Right ventricle myocardium superior (tissue), 1 donor: Measurements from ENCODE around the gene CCDC92. TPM values are rescaled to one million over a fixed set of nuclear protein-coding genes. Genes with fewer than 3 reads are reported as not detected.

Experiments
- ATAC-seq: fragments of 200-7000 bp; cut with Tn5 transposase; one replicate; pipeline ENCODE4 v1.9.1; 2020; ENCODE audit warnings: mild to moderate bottlenecking; ENCODE audit not compliant: poor library complexity
- DNase-seq: peaks from one replicate; pipeline ENCODE4 v3.0.0-alpha.2; 2020
- intact Hi-C: fragments of 100-400 bp; cut with DNase I; formaldehyde crosslinking; loops from one replicate; pipeline ENCODE4 v1.11.2; 2022
- total RNA-seq: library from RNA; stranded (reverse); fragmentation: NEBNext Ultra II Directional; extraction: Animal tissue kit (Norgen Biotek cat#: 25700); gene quantifications from one replicate; pipeline ENCODE4 v1.2.1, GENCODE V29; 2021
- donor health status: DM: no; HTN: yes; CAD: no; lungs with severe emphysema.

CCDC92 gene
- total RNA-seq, 1 donor from 2014 or later: 54.0 TPM

GRCh38 chr12:123942238-123942653 is 30.4 kb downstream of the CCDC92 start:
- no peak for DNase-seq
- ATAC-seq: no peak
- intact Hi-C loops: no loop called here

- DNase-seq (no peak), ATAC-seq (no peak)
- intact Hi-C loops: no loop called here
Observed at GRCh38 chr12:123941624-123942237, 30.9 kb downstream of the CCDC92 start.

GRCh38 chr12:123941000-123941399 is 31.6 kb downstream of the CCDC92 start:
- intact Hi-C loops: no loop called here
- no peak for ATAC-seq
- DNase-seq: no peak

GRCh38 chr12:123940627-123940966 is 32.0 kb downstream of the CCDC92 start:
- DNase-seq (no peak), ATAC-seq (no peak)
- intact Hi-C loops: no loop called here

GRCh38 chr12:123939716-123940626 is 32.7 kb downstream of the CCDC92 start:
- DNase-seq: no peak
- intact Hi-C loops: no loop called here
- ATAC-seq: no peak

GRCh38 chr12:123938679-123939480 is 33.8 kb downstream of the CCDC92 start:
- DNase-seq (no peak), ATAC-seq (no peak)
- intact Hi-C loops: no loop called here

GRCh38 chr12:123937707-123938591 is 34.7 kb downstream of the CCDC92 start:
- intact Hi-C loops: no loop called here
- no peak for ATAC-seq
- DNase-seq: no peak

GRCh38 chr12:123936956-123937706 is 35.5 kb downstream of the CCDC92 start:
- ATAC-seq (no peak), DNase-seq (no peak)
- intact Hi-C loops: no loop called here

- intact Hi-C loops: no loop called here
- ATAC-seq (no peak), DNase-seq (no peak)
Observed at GRCh38 chr12:123936471-123936870, 36.2 kb downstream of the CCDC92 start.

- no peak for DNase-seq
- no peak for ATAC-seq
- intact Hi-C loops: no loop called here
Observed at GRCh38 chr12:123935956-123936355, 36.7 kb downstream of the CCDC92 start.

- intact Hi-C loops: no loop called here
- ATAC-seq (no peak), DNase-seq (no peak)
Observed at GRCh38 chr12:123934829-123935228, 37.8 kb downstream of the CCDC92 start.

- intact Hi-C loops: no loop called here
- DNase-seq: no peak
- ATAC-seq: no peak
Observed at GRCh38 chr12:123934016-123934620, 38.5 kb downstream of the CCDC92 start.

GRCh38 chr12:123933214-123933613 is 39.4 kb downstream of the CCDC92 start:
- no peak for DNase-seq
- no peak for ATAC-seq
- intact Hi-C loops: no loop called here

- DNase-seq (no peak), ATAC-seq (no peak)
- intact Hi-C loops: no loop called here
Observed at GRCh38 chr12:123931686-123932321, 40.8 kb downstream of the CCDC92 start.

GRCh38 chr12:123929946-123930583 is 42.6 kb downstream of the CCDC92 start:
- DNase-seq: no peak
- ATAC-seq: no peak
- intact Hi-C loops: no loop called here

GRCh38 chr12:123928897-123929296 is 43.7 kb downstream of the CCDC92 start:
- intact Hi-C loops: no loop called here
- ATAC-seq (no peak), DNase-seq (no peak)
